Esophagus muscularis mucosa (tissue), 4 donors: ENCODE measurements around the gene PSKH1. TPM values are rescaled to one million over a fixed set of nuclear protein-coding genes. Genes with fewer than 3 reads are reported as not detected.

Experiments used
- DNase-seq: peaks from one replicate; pipeline ENCODE4 v3.0.0-alpha.2; 2017; ENCODE audit errors: extremely low spot score
- H3K27ac ChIP-seq, 4 donors: fragments of 200-600 bp; sonication (generic); replicated peaks in 1 of 4; 1 replicate in 3 of 4; 2 replicates in 1 of 4; pipeline ENCODE4 v1.5.1; 2016 to 2019; ENCODE audit warnings: mild to moderate bottlenecking in 1 of 4
- H3K27me3 ChIP-seq, 4 donors: fragments of 200-600 bp; sonication (generic); one replicate each; pipeline versions ENCODE4 v1.5.1 to v1.6.0; 2016 to 2019
- H3K36me3 ChIP-seq, 4 donors: fragments of 200-600 bp; sonication (generic); one replicate each; pipeline ENCODE4 v1.5.1; 2016 to 2019
- H3K4me1 ChIP-seq, 4 donors: fragments of 200-600 bp; sonication (generic); one replicate each; pipeline ENCODE4 v1.5.1; 2016 to 2019
- H3K4me3 ChIP-seq, 4 donors: fragments of 200-600 bp; sonication (generic); 1 replicate in 2 of 4; 2 replicates in 2 of 4; pipeline ENCODE4 v1.5.1; 2016 to 2019; ENCODE audit warnings: mild to moderate bottlenecking in 4 of 4, moderate library complexity in 1 of 4
- H3K9me3 ChIP-seq, 4 donors: fragments of 200-600 bp; sonication (generic); 1 replicate in 3 of 4; 2 replicates in 1 of 4; pipeline ENCODE4 v1.5.1; 2016 to 2019
- EP300 ChIP-seq: sonication (generic); formaldehyde crosslinking; IDR thresholded peaks from one replicate; pipeline ENCODE4 v1.6.1; 2017; ENCODE audit warnings: antibody characterized with exemption
- POLR2A ChIP-seq: fragments of 450-650 bp; IDR thresholded peaks from one replicate; pipeline ENCODE4 v1.6.1; 2017; ENCODE audit warnings: antibody characterized with exemption, moderate library complexity, mild to moderate bottlenecking, low read depth
- POLR2AphosphoS5 ChIP-seq, 2 donors: sonication (generic); formaldehyde crosslinking; IDR thresholded peaks; one replicate each; pipeline ENCODE4 v1.6.1; 2017; ENCODE audit warnings: antibody characterized with exemption in 2 of 2
- WGBS: methylation state at CpG from one replicate; pipeline ENCODE4 v1.1.5; 2018; 5-methylcytosine and 5-hydroxymethylcytosine counted together
- intact Hi-C: fragments of 100-400 bp; cut with DNase I; formaldehyde crosslinking; loops from one replicate; pipeline ENCODE4 v1.15.1; 2023
- total RNA-seq, 4 donors: library from RNA; depleted of rRNA; stranded (reverse); fragments of >200 nt; gene quantifications; one replicate each; pipeline versions ENCODE4 v1.1.0 to v1.2.1, GENCODE V29; 2016
- TF ChIP-seq, protein P1 (sequence below), 3 experiments: fragments of 200-600 bp in 2 of 3; fragments of 450-650 bp in 1 of 3; sonication (generic) in 2 of 3; IDR thresholded peaks; one replicate each; pipeline ENCODE4 v1.5.1; 2017 to 2019; ENCODE audit warnings: antibody characterized with exemption in 3 of 3, mild to moderate bottlenecking in 2 of 3, moderate library complexity in 1 of 3

Gene PSKH1
- total RNA-seq, 4 donors from 2014 or later, result 16.1 to 35.4 (median 26.4) TPM

DNA sequence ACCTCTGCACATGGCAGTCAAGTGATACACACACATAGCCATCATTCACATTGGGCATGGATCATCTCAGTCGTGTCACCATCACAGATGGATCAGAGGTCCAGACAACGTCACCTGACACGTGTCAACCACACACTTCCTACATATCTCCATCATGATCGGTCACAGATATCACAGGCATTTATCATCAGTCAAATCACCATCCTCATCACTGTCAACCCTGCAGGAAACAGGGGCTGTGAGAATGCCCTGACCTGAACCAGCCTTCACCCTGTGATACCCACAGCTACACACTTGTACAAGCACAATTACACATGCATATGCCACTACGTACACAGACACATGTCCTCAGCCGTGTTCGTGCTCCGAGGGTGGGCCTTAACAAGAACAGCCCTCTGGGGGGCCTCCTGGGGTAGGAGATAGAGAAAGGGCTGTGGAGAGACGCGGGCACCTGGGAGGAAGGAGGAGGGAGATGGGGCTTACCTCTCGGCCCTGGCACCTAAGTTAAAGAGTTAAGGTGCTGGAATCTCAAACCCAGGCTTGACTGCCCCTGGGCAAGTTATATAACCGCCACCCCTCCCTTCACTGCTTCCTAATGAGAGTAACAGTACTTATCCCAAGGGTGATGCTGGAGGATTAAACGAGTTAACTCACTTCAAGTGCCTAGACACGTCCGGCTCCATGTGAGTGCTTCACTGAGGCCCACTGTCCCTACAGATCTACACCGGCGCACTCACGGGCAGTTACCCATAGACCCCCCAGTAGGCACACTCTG, 74.3 kb downstream of the PSKH1 start:
- DNase-seq, result no peak
- H3K4me3 ChIP-seq, result peak overlapping the region; percentile 88 to 95 (median 92)
- 10% methylated on average over 15 of the region's 18 CpGs for WGBS
- TF ChIP-seq EP300, result no peak
- intact Hi-C loops, result no loop called here
- H3K4me1 ChIP-seq, result peaks cover 47 to 66% (median 61%) of the 10 kb centered on the region in 4 donors
- no peaks in the 10 kb centered on the region for H3K9me3 ChIP-seq
- peak overlapping the region; percentile 96 to 100 (median 98) for H3K27ac ChIP-seq
- H3K27me3 ChIP-seq, result no peaks in the 10 kb centered on the region
- peaks cover 4 to 11% (median 9%) of the 10 kb centered on the region in 4 donors for H3K36me3 ChIP-seq

DNA sequence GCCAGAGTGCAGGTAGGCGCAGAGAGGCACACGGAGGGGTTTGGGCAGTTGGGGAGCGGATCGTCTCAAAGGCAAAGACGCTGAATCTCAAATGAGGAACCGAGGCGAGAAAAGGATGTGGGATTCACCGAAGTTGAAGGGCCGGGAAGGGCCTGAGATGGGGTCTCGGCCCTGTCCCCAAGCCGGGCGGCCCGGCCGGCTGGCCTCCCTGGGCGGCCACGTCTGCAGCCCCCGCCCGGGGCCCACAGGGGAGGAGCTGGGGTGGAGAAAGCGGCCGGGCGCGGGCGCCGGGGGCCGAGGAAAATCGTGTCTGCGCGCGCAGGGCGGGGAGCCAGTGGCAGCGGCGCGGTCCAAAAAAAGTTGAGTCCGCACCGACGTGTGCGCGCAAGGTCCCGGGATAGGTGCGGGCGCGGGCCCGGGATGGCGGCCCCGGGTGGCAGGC, 74.9 kb downstream of the PSKH1 start:
- DNase-seq, result no peak
- intact Hi-C loops, result no loop called here
- Histone ChIP-seq H3K9me3 (no peaks in the 10 kb centered on the region), H3K27ac (peak overlapping the region; percentile 96 to 100 (median 98)), H3K4me3 (peak overlapping the region; percentile 88 to 95 (median 92)), H3K4me1 (peaks cover 41 to 60% (median 55%) of the 10 kb centered on the region in 4 donors), H3K27me3 (no peaks in the 10 kb centered on the region), H3K36me3 (peaks cover 0 to 5% (median 3%) of the 10 kb centered on the region in 4 donors)
- TF ChIP-seq POLR2AphosphoS5 (IDR thresholded peaks at IDR 0.05), result no peak
- TF ChIP-seq, protein P1, sequence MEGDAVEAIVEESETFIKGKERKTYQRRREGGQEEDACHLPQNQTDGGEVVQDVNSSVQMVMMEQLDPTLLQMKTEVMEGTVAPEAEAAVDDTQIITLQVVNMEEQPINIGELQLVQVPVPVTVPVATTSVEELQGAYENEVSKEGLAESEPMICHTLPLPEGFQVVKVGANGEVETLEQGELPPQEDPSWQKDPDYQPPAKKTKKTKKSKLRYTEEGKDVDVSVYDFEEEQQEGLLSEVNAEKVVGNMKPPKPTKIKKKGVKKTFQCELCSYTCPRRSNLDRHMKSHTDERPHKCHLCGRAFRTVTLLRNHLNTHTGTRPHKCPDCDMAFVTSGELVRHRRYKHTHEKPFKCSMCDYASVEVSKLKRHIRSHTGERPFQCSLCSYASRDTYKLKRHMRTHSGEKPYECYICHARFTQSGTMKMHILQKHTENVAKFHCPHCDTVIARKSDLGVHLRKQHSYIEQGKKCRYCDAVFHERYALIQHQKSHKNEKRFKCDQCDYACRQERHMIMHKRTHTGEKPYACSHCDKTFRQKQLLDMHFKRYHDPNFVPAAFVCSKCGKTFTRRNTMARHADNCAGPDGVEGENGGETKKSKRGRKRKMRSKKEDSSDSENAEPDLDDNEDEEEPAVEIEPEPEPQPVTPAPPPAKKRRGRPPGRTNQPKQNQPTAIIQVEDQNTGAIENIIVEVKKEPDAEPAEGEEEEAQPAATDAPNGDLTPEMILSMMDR (IDR thresholded peaks at IDR 0.05), result no peak
- TF ChIP-seq EP300, result no peak
- TF ChIP-seq POLR2A, result no peak
- WGBS, result no CpG with 5 or more reads among the region's 45 CpGs

DNA sequence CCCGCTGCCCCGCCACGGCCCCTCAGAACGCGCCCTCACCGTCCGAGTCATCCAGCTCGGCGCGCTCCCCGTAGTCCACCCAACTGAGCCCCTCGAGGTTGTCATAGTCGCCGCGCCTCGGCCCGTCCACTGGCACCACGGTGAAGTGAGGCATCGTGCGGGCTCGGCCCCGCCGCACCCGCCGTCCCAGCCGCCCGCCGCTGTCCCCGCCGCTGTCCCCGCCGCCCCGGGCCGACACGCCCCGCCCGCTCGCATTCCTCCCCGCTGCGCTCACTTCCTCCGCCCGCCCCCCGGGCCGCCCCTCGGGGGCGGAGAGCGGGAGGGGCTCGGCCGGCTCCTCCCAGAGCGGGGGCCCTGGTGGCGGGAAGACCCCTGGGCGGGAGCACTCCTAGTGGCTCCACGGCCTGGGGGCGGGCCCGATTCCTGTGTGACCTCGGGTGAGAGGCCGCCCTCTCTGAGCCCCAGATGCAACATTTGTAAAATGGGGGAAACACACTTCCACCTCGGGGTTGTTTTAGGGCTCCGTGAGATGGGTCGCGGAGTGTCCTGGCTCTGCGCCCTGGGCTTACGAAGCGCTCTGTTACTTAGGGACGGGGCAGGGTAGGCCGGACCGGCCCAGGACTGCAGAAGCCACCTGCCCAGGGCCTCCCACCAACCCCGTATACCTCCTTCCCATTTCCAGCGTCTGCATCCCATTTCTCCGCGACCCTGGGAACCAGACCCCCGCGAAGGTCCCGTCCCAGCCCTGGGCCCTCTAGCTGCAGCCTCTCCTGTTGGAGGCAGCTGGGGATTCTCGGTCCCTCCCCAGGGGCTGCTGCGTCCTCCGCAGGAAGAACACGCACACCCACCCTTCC, 75.6 kb downstream of the PSKH1 start, which contains the start of gene SLC12A4:
TSS of gene SLC12A4 (minus strand) at position 238 of the 854 bp plus-strand sequence. CDS start at position 154, 84 bp downstream.
- Histone ChIP-seq H3K9me3 (no peaks in the 10 kb centered on the region), H3K27me3 (no peaks in the 10 kb centered on the region), H3K4me1 (peaks cover 35 to 54% (median 49%) of the 10 kb centered on the region in 4 donors), H3K4me3 (peak within 1 kb of the TSS; percentile 88 to 95 (median 92)), H3K36me3 (no peaks in the 10 kb centered on the region), H3K27ac (peak within 1 kb of the TSS; percentile 96 to 100 (median 98))
- intact Hi-C loops, result no loop called here
- WGBS, result 1% methylated on average over 40 of the region's 78 CpGs
- DNase-seq, result no peak
- no peak for TF ChIP-seq EP300
- TF ChIP-seq POLR2A, result peak; percentile 77
- peak; percentile 18 to 92 for TF ChIP-seq POLR2AphosphoS5 (IDR thresholded peaks at IDR 0.05)
- TF ChIP-seq, protein P1 (IDR thresholded peaks at IDR 0.05), result no peak

DNA sequence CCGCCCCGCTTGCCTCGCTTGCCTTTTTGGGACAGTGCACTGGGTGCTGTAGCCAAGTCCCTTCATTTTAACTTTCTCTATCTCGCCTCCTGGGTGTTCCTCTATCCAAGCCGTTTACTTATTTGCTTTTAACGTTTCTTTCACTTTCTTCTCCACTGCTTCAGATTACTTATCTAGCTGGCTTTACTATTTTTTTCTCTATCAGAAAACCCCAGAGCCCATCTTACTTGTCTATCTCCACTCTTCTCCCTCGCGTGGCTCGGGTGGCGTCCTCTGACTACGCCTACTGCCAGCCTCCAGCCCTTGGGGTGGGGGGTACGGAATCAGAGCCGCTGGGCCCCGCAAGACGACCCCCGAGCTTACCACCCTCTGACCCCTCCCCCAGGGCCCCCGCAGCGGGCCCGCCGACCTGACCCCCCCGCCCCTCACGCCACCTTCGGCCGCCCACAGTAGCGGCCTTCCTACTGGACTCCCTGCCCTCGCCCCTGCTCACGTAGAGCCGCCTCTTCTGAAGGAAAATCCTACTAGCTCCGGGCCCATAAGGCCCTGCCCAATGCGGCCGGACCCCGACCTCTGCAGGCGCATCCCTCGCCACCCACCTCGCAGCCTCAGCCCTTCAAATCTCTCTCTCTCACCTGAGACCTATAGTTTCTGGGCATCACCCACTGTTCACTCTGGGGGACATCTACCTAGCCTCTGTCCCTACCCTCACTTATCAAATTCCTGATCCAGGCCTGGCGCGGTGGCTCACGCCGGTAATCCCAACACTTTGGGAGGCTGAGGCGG, 76.4 kb downstream of the PSKH1 start:
- 50% methylated on average over 40 of the region's 40 CpGs for WGBS
- H3K4me1 ChIP-seq, result peaks cover 27 to 46% (median 41%) of the 10 kb centered on the region in 4 donors
- no peaks in the 10 kb centered on the region for H3K36me3 ChIP-seq
- no peaks in the 10 kb centered on the region for H3K27me3 ChIP-seq
- peak overlapping the region; percentile 88 to 95 (median 92) for H3K4me3 ChIP-seq
- H3K9me3 ChIP-seq, result no peaks in the 10 kb centered on the region
- peak overlapping the region; percentile 96 to 100 (median 98) for H3K27ac ChIP-seq
- intact Hi-C loops, result no loop called here
- no peak for DNase-seq
- no peak for TF ChIP-seq EP300
- TF ChIP-seq, protein P1 (IDR thresholded peaks at IDR 0.05), result no peak
